Posterior vena cava (tissue), 2 donors: ENCODE data around the gene CAPZB. TPM values are rescaled to one million over a fixed set of nuclear protein-coding genes. Genes with fewer than 3 reads are reported as not detected.
"Not testable (repeated sequence)": the region's sequence is repeated elsewhere in the genome, so short reads cannot be mapped to it uniquely, and the experiment has no call there.

Source experiments
- DNase-seq: peaks from one replicate; pipeline ENCODE4 v3.0.0-alpha.2; 2020; ENCODE audit warnings: low spot score
- intact Hi-C, 2 donors: fragments of 100-400 bp; cut with DNase I; formaldehyde crosslinking; loops; one replicate each; pipeline versions ENCODE4 v1.14.1 to v1.14.2; 2022 to 2023
- total RNA-seq, 2 donors: library from RNA; stranded (reverse); fragmentation: NEBNext Ultra II Directional; extraction: Animal tissue kit (Norgen Biotek cat#: 25700); gene quantifications; one replicate each; pipeline ENCODE4 v1.2.1, GENCODE V29; 2021
- donor health status: DM: yes; HTN: yes; CAD: no.
- donor health status: DM: yes; HTN: yes; CAD: no.

CAPZB gene
- total RNA-seq, 2 donors from 2014 or later: 255 to 277 TPM

DNA sequence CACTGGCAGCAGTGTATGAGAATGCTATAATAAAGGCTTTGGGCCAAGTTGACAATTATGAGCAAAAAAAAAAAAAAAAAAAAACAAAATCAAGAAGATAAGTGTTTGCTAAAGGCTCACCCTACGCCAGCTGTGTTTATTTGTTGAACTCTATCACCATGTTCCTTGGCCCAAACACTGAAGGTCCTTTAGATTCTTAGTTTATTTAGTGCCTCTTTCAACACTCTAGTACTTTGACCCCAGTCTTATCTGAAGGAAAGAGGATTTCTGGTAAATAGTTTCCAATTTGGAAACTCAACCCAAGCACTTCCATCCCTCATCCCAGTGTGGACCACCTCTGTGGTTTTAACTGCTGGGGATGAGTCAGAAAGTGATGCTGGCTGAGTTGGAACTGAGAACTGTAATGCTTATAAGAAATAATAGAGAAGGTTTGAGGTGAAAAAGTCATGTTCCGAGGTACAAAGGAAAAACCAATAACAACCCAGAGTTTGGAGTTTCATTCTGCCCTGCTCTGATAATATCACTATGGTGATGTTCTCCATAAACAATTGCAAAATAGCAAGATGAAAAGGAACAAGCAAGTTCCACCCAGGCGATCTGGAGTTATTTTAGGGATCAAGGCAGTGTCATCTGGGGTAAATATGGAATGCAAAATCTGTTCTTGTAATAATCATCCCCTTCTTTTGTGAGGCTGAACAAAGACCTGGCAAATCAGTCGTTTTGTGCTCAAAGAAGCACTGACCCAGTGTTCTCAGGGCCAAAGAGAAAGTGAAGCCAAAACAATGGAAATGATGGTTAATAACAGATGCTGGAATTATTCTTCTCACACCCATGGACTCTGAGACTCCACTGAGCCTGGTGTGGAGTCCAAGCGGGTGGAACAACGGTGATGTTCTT, 19.7 kb upstream of the CAPZB start:
- intact Hi-C loops: no loop called here
- DNase-seq: peak; percentile 52

DNA sequence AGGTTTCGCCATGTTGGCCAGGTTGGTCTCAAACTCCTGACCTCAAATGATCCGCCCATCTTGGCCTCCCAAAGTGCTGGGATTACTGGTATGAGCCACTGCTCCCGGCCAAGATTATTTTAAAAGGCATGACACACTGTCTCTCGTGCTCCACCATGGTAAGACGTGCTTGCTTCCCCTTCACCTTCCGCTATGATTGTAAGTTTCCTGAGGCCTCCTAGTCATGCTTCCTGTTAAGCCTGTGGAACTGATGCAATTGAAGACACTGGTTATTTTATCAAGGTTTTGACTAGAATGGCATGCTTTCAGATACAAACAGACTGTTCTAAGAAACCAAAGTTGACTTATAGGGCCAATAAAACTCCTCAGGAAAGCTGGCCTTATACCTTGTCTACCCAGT, 16.9 kb upstream of the CAPZB start:
- intact Hi-C loops: not testable (repeated sequence)

DNA sequence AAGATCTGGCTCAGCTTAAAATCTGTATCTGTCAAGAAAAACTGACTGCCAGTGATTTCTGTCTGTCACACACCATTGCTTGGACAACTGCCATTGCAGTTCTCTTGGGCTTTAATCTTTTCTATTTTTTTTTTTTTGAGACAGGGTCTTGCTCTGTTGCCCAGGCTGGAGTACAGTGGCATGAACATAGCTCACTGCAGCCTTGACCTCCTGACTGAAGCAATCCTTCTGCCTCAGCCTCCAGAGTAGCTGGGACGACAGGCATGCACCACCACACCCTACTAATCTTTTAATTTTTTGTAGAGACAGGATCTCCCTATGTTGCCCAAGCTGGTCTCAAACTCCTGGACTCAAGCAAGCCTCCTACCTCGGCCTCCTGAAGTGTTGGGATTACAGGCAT, 14.5 kb upstream of the CAPZB start:
- intact Hi-C loops, DNase-seq: not testable (repeated sequence)

More for the DNA sequence above, 16.9 kb upstream of the CAPZB start:
- peak; percentile 59 for DNase-seq

DNA sequence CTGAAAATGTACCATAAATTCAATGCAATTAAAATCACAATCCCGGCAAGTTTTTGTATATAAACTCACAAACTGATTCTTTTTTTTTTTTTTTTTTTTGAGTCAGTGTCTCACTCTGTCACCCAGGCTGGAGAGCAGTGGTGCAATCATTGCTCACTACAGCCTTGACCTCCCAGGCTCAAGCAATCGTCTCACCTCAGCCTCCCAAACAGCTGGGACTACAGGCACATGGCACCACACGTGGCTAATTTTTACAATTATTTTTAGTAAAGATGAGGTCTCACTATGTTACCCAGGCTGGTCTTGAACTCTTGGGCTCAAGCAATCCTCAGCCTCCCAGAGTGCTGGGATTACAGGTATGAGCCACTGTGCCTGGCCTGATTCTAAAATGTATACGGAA, 12.1 kb upstream of the CAPZB start:
- DNase-seq, intact Hi-C loops: not testable (repeated sequence)

DNA sequence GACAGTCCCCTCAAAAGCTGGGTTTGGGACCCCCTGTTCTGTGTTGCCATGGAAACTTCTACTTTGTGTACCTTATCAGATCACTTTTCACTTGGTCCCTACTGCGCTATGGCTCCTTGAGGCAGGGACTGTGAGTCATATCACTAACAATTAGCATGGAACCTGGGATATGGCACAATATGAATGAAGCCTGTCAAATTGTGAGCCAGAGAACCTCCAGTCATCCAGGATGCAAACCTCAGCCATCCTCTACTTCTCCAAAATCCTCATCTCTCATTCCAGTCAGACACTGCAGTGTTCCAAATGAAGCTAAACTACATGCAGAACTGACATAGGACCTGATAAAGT, 11.2 kb upstream of the CAPZB start:
- DNase-seq: no peak
- intact Hi-C loops: no loop called here

DNA sequence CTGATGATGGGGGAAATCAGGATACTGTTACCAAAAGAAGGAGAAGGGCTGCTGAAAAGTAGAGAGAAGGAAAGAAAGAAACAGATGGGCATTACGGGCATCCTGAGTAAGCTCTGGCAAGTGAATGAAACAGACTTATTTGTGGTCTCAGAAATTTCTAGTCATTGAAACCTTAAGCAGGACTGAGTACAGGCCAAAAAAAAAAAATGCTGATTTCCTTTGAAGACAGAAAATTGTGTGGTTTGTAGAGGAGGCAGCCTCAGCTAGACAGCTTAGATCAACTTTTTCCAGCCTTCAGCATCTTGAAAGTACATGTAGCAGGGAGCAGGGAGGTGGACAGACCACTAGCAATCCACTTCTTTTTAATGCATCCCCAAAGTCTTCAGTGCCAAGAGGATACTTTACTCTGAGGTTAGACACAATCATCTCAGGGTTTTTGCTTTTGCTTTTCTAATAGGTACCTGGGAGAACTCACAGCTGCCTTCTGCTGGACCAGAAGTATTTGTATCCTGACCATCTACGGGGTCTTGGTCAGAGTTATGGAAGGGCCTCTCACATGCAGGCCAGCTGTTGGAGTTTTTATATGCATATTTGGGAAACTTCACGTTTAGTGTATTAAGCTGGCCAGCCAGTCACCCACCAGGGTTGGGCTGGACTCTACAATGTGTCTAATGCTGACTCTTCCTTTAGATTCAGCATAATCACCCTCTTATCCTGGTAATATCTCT, 10.6 kb upstream of the CAPZB start:
- no peak for DNase-seq
- intact Hi-C loops: no loop called here

DNA sequence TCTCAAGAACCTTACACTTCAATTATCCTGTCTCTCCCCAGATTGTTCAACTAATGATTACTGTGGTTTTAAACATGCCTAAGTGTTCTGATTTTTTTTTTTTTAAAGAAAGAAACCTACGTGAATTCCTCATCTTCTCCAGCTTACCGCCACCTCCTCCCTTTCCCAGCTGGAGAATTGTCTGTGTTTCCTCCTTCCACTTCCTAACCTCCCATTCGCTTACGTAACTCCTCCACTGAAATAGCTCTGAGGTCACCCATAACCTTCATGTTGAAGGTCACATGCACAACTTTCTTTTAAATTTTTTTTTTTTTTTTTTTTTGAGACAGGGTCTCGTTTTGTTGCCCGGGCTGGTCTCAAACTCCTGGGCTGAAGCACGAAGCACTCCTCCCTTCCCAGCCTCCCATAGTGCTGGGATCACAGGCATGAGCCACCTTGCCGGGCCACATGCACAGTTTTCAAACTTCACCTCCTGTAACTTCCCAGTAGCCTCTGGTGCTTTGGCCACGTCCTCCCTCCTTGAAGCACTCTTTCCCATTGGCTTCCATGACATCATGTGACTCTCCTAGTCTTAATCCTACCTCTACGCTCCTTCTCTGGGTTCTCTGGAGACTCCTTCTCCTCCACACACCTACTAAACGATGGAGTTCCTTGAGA, 9.8 kb upstream of the CAPZB start:
- DNase-seq: no peak
- intact Hi-C loops: no loop called here

DNA sequence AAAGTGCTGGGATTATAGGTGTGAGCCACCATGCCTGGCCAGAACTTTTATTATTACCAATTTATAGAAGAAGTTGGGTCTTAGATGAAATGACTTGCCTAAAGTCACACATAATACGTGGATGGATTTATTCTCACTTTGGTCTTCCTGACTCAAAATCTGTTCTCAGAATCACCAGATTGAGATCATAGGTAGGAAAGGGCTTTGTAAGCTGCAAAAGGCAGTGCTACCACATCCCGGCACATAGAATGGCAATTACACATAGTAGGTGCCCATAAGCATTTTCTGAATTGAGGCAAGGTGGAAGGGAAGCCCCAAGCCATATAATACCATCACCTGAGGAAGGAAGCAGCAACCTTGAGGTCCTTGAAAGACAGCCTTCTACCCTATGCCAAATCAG, 8.2 kb upstream of the CAPZB start:
- intact Hi-C loops: no loop called here
- no peak for DNase-seq

DNA sequence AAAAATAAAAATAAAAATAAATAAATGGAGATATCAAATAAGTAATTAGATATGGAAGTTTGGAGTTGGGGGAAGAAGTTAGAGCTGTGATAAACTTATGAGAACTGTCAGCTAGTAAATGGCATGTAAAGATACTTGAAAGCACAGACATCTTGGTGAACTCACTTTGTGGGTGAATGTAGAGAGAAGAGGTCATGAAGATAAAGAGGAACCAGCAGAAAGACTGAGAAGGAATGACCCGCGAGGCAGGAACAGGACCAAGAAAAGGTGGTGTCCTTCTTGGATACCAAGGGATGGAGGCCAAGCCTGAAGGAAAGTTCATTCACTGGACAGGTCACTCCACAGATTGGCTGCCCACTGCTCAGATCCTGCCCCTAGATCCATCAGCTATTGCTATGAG, 4.7 kb upstream of the CAPZB start:
- intact Hi-C loops: loop anchor here (5.0 kb wide), 3 partner anchors 93 to 157 kb away; partner anchors contain the start of gene NBL1 (in 1 of the 2)
- no peak for DNase-seq

DNA sequence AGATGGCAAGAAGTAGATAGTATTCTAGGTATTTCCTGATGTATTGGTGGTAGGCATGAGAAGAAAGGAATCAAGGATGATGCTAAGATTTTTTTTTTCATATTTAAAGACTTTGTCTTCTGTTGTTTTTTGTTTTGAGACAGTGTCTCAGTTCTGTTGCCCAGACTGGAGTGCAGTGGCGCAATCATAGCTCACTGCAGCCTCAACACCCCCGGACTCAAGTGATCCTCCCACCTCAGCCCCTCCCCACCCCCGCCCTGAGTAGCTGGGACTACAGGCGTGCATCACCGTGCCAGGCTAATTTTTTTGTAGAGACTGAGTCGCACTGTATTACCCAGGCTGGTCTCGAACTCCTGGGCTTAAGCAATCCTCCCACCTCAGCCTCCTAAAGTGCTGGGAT, 2.8 kb upstream of the CAPZB start:
- DNase-seq: no peak
- intact Hi-C loops: loop anchor here (5.0 kb wide), 3 partner anchors 91 to 159 kb away; partner anchors contain the start of gene NBL1 (in 1 of the 2)

DNA sequence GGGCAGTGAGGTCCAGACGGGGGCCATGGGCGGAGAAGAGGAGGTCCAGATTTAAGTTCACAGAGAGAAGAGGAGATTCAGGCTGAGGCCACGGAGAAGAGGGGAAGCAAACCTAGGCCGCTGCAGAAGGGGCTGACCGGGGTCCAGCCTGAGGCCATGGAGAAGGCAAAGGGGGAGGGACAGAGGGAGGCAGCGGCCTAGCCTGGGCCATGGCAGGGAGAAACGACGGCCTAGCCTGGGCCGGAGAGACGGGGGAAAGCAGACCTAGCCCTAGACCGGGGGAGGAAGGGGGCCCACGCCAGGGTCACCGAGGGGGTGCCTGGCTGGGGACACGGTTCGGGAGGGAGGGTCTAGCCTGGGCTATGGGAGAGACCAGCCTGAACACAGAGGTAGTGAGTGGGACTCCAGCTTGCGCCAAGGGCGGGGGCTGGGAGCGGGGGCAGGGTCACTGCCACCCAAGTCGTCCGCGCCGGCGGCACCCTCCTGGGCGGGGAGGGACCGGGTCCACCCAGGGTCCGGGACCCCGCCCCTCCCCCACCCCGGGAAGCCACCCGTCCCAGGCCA, 459 bp downstream of the CAPZB start:
- DNase-seq: peak; percentile 83
- intact Hi-C loops: loop anchor here (5.0 kb wide), 5 partner anchors 38 to 162 kb away; partner anchors contain the start of gene NBL1 (in 1 of the 2)

DNA sequence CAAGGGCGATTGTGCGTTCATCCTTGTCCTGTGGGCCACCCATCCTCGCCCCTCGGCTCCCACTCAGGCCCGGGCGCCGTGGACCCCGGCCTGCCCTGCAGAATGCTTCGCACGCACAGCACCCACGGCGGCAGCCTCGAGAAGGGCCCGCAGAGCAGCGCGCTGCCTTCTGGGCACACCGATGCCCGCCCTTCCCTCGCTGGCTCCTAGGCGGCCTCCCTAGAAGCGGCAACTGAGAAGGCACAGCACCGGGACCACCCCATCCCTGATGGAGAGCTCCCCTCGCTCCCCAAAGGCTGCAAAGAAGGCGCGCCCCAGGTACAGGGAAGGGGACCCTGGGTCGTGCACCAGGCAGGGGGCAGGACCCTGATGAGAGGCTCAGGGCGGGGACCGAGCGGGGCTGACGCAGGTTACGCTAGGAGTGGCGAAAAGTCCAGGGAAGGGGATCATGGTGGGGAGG, 971 bp downstream of the CAPZB start:
- peak; percentile 82 for DNase-seq
- intact Hi-C loops: loop anchor here in 1 of 2 donors (5.0 kb wide), 2 partner anchors 37 to 77 kb away; no protein-coding TSS in a partner anchor

DNA sequence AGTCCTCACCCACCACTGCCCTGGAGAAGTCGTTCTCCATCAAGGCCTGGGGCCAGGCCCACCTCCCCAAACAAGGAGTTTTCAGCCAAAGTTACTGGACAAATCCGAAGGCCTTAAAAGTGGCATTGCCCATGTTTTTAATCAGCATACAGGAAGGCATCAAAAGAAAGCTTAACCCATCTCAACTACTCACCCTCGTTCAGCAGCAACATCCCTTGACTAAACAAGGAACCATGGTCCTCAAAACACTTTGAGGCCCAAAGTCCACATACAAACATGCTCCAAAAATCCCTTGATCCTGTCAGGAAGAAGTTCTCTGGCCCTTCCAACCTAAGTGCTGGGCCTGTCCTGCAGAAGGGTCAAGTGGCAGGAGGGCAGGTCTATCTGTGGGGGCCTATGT, 1.6 kb downstream of the CAPZB start:
- intact Hi-C loops: loop anchor here in 1 of 2 donors (5.0 kb wide), 2 partner anchors 36 to 76 kb away; no protein-coding TSS in a partner anchor
- no peak for DNase-seq

DNA sequence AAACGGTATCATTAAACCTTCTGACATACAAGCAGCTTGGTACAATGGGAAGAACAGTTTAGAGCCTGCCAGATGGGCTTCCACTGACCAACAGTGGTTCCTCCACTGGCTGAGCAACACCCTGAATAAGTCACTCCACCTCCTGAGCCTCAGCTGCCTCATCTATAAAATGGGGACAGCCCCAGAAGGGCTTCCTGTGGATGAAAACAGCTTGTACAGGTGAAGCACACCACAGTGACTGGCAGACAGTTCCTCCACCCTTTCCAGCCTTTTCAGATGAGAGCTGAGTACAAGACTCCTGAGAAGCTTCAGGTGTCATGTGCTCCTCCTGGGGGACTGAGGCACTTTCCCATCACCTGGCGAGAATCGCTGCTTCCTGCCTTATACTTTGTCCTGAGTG, 2.1 kb downstream of the CAPZB start:
- DNase-seq: no peak
- intact Hi-C loops: loop anchor here in 1 of 2 donors (5.0 kb wide), 2 partner anchors 36 to 76 kb away; no protein-coding TSS in a partner anchor

DNA sequence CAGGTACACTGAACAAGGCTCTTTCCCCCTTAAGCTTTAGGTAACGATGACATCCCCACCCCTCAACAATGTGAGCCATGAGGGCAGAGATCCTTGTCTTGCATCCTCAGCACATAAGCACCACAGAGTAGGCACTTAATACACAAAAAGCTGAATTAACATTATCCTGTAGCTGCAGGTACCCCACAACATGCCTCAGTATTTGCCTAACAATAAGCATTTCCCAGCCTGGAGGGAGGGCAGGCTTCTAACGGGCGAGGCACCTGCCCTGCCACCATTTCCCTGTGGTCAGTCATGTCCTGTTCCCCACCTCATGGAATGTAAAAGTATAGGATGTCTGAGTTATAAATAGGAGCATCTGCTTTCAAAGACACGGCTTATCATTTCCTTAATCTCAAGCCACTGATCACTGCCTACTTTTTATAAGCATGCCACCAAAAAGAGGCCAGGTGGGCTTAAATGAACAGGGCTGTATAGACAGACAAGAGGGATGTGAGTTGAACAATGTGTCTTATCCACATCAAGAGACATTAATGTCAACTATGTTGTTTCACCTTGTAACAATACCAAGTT, 3.4 kb downstream of the CAPZB start:
- intact Hi-C loops: loop anchor here in 1 of 2 donors (5.0 kb wide), 2 partner anchors 35 to 75 kb away; no protein-coding TSS in a partner anchor
- no peak for DNase-seq

DNA sequence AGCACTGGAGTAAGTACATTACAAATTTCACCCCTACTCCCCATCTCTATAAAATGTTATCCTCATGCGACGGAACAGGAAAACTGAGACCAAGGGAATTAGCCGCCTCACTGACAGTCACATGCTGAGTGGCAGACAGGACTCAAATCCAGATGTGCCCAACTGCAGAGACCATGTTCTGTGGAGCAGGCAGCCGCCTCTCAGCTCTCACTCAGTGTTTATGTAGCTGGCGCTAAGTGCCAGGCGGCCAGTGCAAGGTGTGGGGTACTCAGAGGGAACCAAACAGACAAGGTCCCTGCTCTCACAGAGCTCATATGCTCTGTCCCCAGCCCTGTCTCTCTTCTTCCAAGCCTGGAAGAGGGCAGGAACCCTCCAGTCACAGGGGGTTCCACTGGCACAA, 5.1 kb downstream of the CAPZB start:
- intact Hi-C loops: loop anchor here in 1 of 2 donors (5.0 kb wide), 2 partner anchors 33 to 73 kb away; no protein-coding TSS in a partner anchor
- DNase-seq: no peak

DNA sequence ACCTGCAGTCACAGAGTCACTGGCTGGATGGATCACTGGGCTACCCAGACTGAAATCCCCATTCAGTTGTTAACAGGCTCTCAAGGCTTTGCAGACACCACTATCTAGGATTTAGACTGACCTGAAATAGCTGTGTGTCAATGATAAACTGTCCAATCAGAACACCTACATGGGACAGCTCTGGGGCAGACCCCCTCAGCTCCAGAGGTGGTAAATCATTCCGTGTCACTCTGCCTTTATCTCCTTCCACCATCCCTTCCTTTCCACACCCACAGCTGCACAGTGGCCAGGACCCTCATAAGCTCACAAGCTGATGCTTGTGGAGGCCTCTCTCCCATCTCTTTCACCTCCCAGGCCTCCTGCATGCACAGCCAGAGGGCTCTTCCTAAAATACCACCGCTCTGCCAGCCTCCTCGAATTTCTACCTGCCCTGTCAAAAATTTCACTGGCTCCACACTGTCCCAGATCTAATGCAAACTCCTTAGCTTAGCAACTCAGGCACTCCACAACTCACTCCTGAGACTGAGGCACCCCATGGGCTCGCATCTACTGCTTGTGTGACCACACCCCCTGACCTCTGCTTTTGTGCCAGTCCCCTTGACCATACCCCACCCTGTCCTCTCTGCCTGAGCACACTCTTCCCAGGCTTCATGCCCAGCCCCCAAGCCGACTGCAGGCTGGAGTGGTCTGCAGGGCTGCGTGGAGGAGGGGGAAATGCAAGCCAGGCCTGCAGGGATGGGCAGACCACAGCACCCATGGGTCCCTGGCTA, 5.8 kb downstream of the CAPZB start:
- intact Hi-C loops: loop anchor here in 1 of 2 donors (5.0 kb wide), 2 partner anchors 32 to 72 kb away; no protein-coding TSS in a partner anchor
- no peak for DNase-seq

DNA sequence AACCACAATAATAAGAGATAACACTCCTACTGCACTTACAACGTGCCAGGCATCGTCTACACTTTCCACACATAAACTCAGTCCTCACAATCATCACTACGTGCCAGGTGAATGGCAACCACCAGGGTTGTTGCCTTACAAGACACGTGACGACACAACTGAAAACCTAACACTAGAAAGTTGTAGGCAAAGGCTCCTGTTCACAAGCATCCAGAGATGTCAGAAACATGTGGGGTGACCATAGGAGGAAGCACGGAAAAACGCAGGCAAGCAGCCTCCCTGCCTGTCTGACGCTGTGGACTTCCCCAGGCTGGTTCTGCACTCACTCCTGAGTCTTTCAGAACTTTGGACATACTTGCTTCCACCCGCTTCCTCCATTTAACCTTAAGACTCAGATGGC, 7.0 kb downstream of the CAPZB start:
- intact Hi-C loops: no loop called here
- DNase-seq: no peak
